ENCODE results near the gene WDR83.

DNA sequence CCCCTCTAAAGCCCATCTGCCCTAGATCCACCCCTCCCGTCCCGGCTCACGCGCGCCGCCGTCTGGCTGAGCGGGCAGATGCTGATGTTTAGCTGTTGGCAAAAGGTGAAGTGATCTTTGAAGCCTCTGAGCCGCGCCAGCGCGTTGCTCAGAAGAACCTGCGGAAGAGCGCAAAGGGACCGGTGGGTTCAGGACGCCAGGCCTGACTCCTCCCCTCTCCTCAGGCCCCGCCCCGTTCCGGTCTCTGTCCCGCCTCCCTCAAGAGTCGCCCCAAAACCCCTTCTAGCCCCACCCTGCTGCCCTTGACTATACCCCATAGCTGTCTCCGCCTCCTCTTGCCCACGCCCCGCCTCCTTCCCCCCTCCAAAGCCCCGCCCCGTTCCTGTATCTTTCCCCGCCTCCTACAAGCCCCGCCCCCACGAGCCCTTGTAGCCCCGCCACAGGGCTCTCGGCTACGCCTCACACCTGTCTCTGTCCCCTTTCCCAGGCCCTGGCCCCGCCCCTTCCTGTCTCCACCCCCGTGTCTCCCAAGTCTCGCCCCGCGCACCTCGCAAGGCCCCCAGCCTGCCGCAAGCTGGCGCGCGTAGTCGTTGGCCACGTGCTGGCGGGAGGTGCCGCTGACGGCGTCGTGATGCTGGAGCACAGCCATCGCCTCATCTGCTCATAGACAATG is 9.6 kb upstream of the WDR83 start:
- TF ChIP-seq, protein P1, sequence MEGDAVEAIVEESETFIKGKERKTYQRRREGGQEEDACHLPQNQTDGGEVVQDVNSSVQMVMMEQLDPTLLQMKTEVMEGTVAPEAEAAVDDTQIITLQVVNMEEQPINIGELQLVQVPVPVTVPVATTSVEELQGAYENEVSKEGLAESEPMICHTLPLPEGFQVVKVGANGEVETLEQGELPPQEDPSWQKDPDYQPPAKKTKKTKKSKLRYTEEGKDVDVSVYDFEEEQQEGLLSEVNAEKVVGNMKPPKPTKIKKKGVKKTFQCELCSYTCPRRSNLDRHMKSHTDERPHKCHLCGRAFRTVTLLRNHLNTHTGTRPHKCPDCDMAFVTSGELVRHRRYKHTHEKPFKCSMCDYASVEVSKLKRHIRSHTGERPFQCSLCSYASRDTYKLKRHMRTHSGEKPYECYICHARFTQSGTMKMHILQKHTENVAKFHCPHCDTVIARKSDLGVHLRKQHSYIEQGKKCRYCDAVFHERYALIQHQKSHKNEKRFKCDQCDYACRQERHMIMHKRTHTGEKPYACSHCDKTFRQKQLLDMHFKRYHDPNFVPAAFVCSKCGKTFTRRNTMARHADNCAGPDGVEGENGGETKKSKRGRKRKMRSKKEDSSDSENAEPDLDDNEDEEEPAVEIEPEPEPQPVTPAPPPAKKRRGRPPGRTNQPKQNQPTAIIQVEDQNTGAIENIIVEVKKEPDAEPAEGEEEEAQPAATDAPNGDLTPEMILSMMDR (conservative IDR thresholded peaks at IDR 0.05; ENCODE audit: low read depth, low read length): no peak
- no peak for TF ChIP-seq BHLHE40 (IDR thresholded peaks at IDR 0.05; ENCODE audit: low read depth, low read length)
- no peak for TF ChIP-seq POLR2A (IDR thresholded peaks at IDR 0.05; ENCODE audit: low read depth, low read length)
- no peak for TF ChIP-seq MXI1 (IDR thresholded peaks at IDR 0.05; ENCODE audit: borderline replicate concordance, low read depth, low read length)
- no peak for TF ChIP-seq NFE2L2 (IDR thresholded peaks at IDR 0.05; ENCODE audit: low read depth, low read length)
- TF ChIP-seq, protein P2, sequence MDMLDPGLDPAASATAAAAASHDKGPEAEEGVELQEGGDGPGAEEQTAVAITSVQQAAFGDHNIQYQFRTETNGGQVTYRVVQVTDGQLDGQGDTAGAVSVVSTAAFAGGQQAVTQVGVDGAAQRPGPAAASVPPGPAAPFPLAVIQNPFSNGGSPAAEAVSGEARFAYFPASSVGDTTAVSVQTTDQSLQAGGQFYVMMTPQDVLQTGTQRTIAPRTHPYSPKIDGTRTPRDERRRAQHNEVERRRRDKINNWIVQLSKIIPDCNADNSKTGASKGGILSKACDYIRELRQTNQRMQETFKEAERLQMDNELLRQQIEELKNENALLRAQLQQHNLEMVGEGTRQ (IDR thresholded peaks at IDR 0.05; ENCODE audit: low read depth, low read length): no peak
